ENCODE measurements around the gene ADGRE3.

DNA sequence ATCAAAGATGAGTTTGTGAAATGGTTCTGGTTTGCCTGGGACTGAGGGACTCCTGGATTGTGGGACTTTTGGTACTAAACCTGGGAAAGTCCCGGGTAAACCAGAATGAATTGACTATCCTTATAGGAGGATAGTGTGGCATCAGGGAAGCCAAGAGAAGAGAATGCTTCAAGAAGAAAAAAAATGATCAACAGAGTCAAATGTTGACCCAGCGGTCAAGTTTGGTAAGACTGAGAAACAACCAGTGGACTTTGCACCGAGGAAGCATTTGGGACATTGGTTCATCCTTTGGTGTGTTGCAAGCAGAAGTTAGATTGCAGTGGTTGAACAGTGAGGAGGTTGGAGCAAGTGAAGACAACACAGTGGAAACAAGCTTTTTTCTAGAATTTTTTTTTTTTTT, 58.2 kb downstream of the ADGRE3 start:
- no peak for TF ChIP-seq POLR2A (IDR thresholded peaks at IDR 0.05)
- TF ChIP-seq, protein P1, sequence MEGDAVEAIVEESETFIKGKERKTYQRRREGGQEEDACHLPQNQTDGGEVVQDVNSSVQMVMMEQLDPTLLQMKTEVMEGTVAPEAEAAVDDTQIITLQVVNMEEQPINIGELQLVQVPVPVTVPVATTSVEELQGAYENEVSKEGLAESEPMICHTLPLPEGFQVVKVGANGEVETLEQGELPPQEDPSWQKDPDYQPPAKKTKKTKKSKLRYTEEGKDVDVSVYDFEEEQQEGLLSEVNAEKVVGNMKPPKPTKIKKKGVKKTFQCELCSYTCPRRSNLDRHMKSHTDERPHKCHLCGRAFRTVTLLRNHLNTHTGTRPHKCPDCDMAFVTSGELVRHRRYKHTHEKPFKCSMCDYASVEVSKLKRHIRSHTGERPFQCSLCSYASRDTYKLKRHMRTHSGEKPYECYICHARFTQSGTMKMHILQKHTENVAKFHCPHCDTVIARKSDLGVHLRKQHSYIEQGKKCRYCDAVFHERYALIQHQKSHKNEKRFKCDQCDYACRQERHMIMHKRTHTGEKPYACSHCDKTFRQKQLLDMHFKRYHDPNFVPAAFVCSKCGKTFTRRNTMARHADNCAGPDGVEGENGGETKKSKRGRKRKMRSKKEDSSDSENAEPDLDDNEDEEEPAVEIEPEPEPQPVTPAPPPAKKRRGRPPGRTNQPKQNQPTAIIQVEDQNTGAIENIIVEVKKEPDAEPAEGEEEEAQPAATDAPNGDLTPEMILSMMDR (IDR thresholded peaks at IDR 0.05) = no peak
